Left cardiac atrium (tissue), 4 donors: Measurements from ENCODE around the gene NACAD. TPM values are rescaled to one million over a fixed set of nuclear protein-coding genes. Genes with fewer than 3 reads are reported as not detected.
A peak's percentile ranks its signal among the peaks of the same experiment; 100 is the strongest.

Experiments used
- ATAC-seq, 2 donors: fragments of 200-7000 bp; cut with Tn5 transposase; one replicate each; pipeline ENCODE4 v1.9.1; 2020; ENCODE audit warnings: mild to moderate bottlenecking in 2 of 2, moderate library complexity in 2 of 2
- DNase-seq: peaks from one replicate; pipeline ENCODE4 v3.0.0-alpha.2; 2020
- intact Hi-C, 2 donors: fragments of 100-400 bp; cut with DNase I; formaldehyde crosslinking; loops; one replicate each; pipeline versions ENCODE4 v1.14.1 to v1.15.1; 2022 to 2023
- long read RNA-seq: library from polyadenylated mRNA; unstranded; transcript quantifications from one replicate; pipeline ENCODE4 v2.0.0, GENCODE V29; 2021
- total RNA-seq, 2 donors: library from RNA; stranded (reverse); fragmentation: NEBNext Ultra II Directional; extraction: Animal tissue kit (Norgen Biotek cat#: 25700); gene quantifications; one replicate each; pipeline ENCODE4 v1.2.1, GENCODE V29; 2021
- donor health status: DM: no; HTN: yes; CAD: no.
- donor health status: DM: no; HTN: yes; CAD: no; lungs with severe emphysema.
- donor health status: DM: yes; HTN: yes; CAD: no.
- donor health status: Dilated cardiomyopathy.

Gene NACAD
- 1 to 10 TPM; 3.9 to 5.5 TPM for total RNA-seq
- long read RNA-seq, partial matches to known transcripts = 2 of 2 reads
- long read RNA-seq, other reads (novel, unspliced or antisense) = 0 of 2 reads

- intact Hi-C loops = no loop called here
- DNase-seq (peak; percentile 65), ATAC-seq (peak; percentile 92)
Observed at GRCh38 chr7:45088821-45089340, at the start of gene NACAD. TSS of gene NACAD (minus strand) at chr7:45088969. CDS start at chr7:45088894, 75 bp downstream.

- ATAC-seq = peak; percentile 75 to 80
- DNase-seq = peak; percentile 50
- intact Hi-C loops = loop anchor here (5.0 kb wide), 1 partner anchor 164 kb away; no protein-coding TSS in a partner anchor
Observed at GRCh38 chr7:45136106-45137060, 47.6 kb upstream of the NACAD start.

- DNase-seq = no peak
- no peak for ATAC-seq
- intact Hi-C loops = loop anchor here in 1 of 2 donors (5.0 kb wide), 1 partner anchor 277 kb away; no protein-coding TSS in a partner anchor
Observed at GRCh38 chr7:45133877-45134276, 45.1 kb upstream of the NACAD start.

- DNase-seq = no peak
- ATAC-seq = no peak
- intact Hi-C loops = loop anchor here in 1 of 2 donors (5.0 kb wide), 1 partner anchor 276 kb away; no protein-coding TSS in a partner anchor
Observed at GRCh38 chr7:45133352-45133751, 44.6 kb upstream of the NACAD start.

- intact Hi-C loops = loop anchor here in 1 of 2 donors (5.0 kb wide), 1 partner anchor 276 kb away; no protein-coding TSS in a partner anchor
- DNase-seq (no peak), ATAC-seq (no peak)
Observed at GRCh38 chr7:45132708-45133320, 44.0 kb upstream of the NACAD start.

- no peak for DNase-seq
- intact Hi-C loops = loop anchor here in 1 of 2 donors (5.0 kb wide), 1 partner anchor 275 kb away; no protein-coding TSS in a partner anchor
- no peak for ATAC-seq
Observed at GRCh38 chr7:45131891-45132290, 43.1 kb upstream of the NACAD start.

GRCh38 chr7:45130910-45131309, 42.1 kb upstream of the NACAD start:
- intact Hi-C loops = loop anchor here in 1 of 2 donors (5.0 kb wide), 1 partner anchor 274 kb away; no protein-coding TSS in a partner anchor
- no peak for ATAC-seq
- no peak for DNase-seq

- ATAC-seq (no peak), DNase-seq (no peak)
- intact Hi-C loops = loop anchor here in 1 of 2 donors (5.0 kb wide), 1 partner anchor 273 kb away; no protein-coding TSS in a partner anchor
Observed at GRCh38 chr7:45129906-45130305, 41.1 kb upstream of the NACAD start.

- ATAC-seq (no peak), DNase-seq (no peak)
- intact Hi-C loops = no loop called here
Observed at GRCh38 chr7:45129181-45129800, 40.5 kb upstream of the NACAD start.

GRCh38 chr7:45126920-45127319, 38.2 kb upstream of the NACAD start:
- intact Hi-C loops = no loop called here
- no peak for DNase-seq
- no peak for ATAC-seq

- ATAC-seq = no peak
- DNase-seq = no peak
- intact Hi-C loops = no loop called here
Observed at GRCh38 chr7:45126201-45126600, 37.4 kb upstream of the NACAD start.

GRCh38 chr7:45125193-45125904, 36.6 kb upstream of the NACAD start:
- DNase-seq (no peak), ATAC-seq (no peak)
- intact Hi-C loops = no loop called here

- no peak for ATAC-seq
- intact Hi-C loops = no loop called here
- no peak for DNase-seq
Observed at GRCh38 chr7:45123913-45124710, 35.3 kb upstream of the NACAD start.

- no peak for ATAC-seq
- intact Hi-C loops = no loop called here
- DNase-seq = no peak
Observed at GRCh38 chr7:45122975-45123860, 34.4 kb upstream of the NACAD start.

- DNase-seq (no peak), ATAC-seq (no peak)
- intact Hi-C loops = no loop called here
Observed at GRCh38 chr7:45119550-45119949, 30.8 kb upstream of the NACAD start.

GRCh38 chr7:45118889-45119331, 30.1 kb upstream of the NACAD start:
- no peak for ATAC-seq
- intact Hi-C loops = no loop called here
- no peak for DNase-seq

GRCh38 chr7:45118292-45118691, 29.5 kb upstream of the NACAD start:
- no peak for ATAC-seq
- intact Hi-C loops = no loop called here

More at GRCh38 chr7:45118292-45118691, 29.5 kb upstream of the NACAD start:
- DNase-seq = no peak
